Neural cell (in vitro differentiated cells): ENCODE data around the gene CDH16.

Experiments
- CTCF ChIP-seq: fragments of 450-650 bp; IDR thresholded peaks from 2 replicates; pipeline ENCODE4 v1.5.1; 2014; ENCODE audit warnings: antibody characterized with exemption, mild to moderate bottlenecking, moderate library complexity; ENCODE audit not compliant: poor library complexity, severe bottlenecking
- EZH2 ChIP-seq: fragments of 200-600, 300-800 bp; shearing (Covaris generic), sonication (generic); IDR thresholded peaks from 2 replicates; pipeline ENCODE4 v1.6.1; 2014; ENCODE audit warnings: antibody characterized with exemption, low read length, borderline replicate concordance, mild to moderate bottlenecking; ENCODE audit not compliant: insufficient read depth, poor library complexity, severe bottlenecking
- MXI1 ChIP-seq: fragments of 450-650 bp; conservative IDR thresholded peaks from 2 replicates; pipeline ENCODE4 v1.6.1; 2014; ENCODE audit warnings: antibody characterized with exemption, mild to moderate bottlenecking; ENCODE audit not compliant: poor library complexity, severe bottlenecking

- TF ChIP-seq CTCF (peak; percentile 90), MXI1 (no peak), EZH2 (no peak)
Observed at GRCh38 chr16:66894948-66895688, 23.6 kb downstream of the CDH16 start.
